Thyroid gland (tissue), 4 donors: ENCODE data around the gene CARD14. TPM values are rescaled to one million over a fixed set of nuclear protein-coding genes. Genes with fewer than 3 reads are reported as not detected.

Source experiments
- DNase-seq, 2 donors: peaks; one replicate each; pipeline ENCODE4 v3.0.0-alpha.2; 2019
- H3K27ac ChIP-seq, 3 donors: fragments of 200-600 bp; sonication (generic); 1 replicate in 2 of 3; 2 replicates in 1 of 3; pipeline ENCODE4 v1.5.1; 2016 to 2019; ENCODE audit warnings: mild to moderate bottlenecking in 1 of 3, moderate library complexity in 1 of 3
- H3K27me3 ChIP-seq: fragments of 200-600 bp; sonication (generic); one replicate; pipeline ENCODE4 v1.5.1; 2019
- H3K36me3 ChIP-seq, 2 donors: fragments of 200-600 bp; sonication (generic); one replicate each; pipeline ENCODE4 v1.5.1; 2016 to 2019
- H3K4me1 ChIP-seq, 2 donors: fragments of 200-600 bp; sonication (generic); one replicate each; pipeline ENCODE4 v1.5.1; 2017 to 2019
- H3K4me3 ChIP-seq, 3 donors: fragments of 200-600 bp; sonication (generic); replicated peaks in 1 of 3; 1 replicate in 2 of 3; 2 replicates in 1 of 3; pipeline ENCODE4 v1.5.1; 2016; ENCODE audit warnings: mild to moderate bottlenecking in 1 of 3
- H3K9me3 ChIP-seq: fragments of 200-600 bp; sonication (generic); one replicate; pipeline ENCODE4 v1.5.1; 2017
- CTCF ChIP-seq, 6 experiments: fragments of 200-600 bp in 3 of 6; fragments of 450-650 bp in 3 of 6; sonication (generic) in 3 of 6; IDR thresholded peaks; one replicate each; pipeline ENCODE4 v1.5.1; 2016 to 2019; ENCODE audit warnings: antibody characterized with exemption in 6 of 6, mild to moderate bottlenecking in 2 of 6, inconsistent platforms in 1 of 6, moderate library complexity in 1 of 6
- POLR2A ChIP-seq, 2 donors: fragments of 450-650 bp; IDR thresholded peaks; one replicate each; pipeline ENCODE4 v1.6.1; 2017; ENCODE audit warnings: antibody characterized with exemption in 2 of 2, mild to moderate bottlenecking in 2 of 2, moderate library complexity in 1 of 2
- WGBS, 2 donors: methylation state at CpG; one replicate each; pipeline ENCODE4 v1.1.5; 2017; 5-methylcytosine and 5-hydroxymethylcytosine counted together
- intact Hi-C: fragments of 100-400 bp; cut with DNase I; formaldehyde crosslinking; loops from one replicate; pipeline ENCODE4 v1.15.1; 2023
- total RNA-seq, 4 donors: library from RNA; depleted of rRNA; stranded (reverse); fragments of >200 nt; gene quantifications; one replicate each; pipeline ENCODE4 v1.2.3, GENCODE V29; 2016

The CARD14 gene
- total RNA-seq, 4 donors from 2014 or later, result 0.34 to 3.9 TPM; not detected in 2

GRCh38 chr17:80220054-80220735, 50.4 kb downstream of the CARD14 start, which contains the start of the genes SGSH and SLC26A11:
TSS of gene SGSH (minus strand) at chr17:80220333. CDS start at chr17:80220313, 20 bp downstream.
TSS of gene SLC26A11 (plus strand) at chr17:80220427. CDS start at chr17:80221561, 1,134 bp downstream.
- TF ChIP-seq POLR2A (IDR thresholded peaks at IDR 0.05) (peak in 1 of 2 donors; percentile 61), CTCF (IDR thresholded peaks at IDR 0.05) (peak in 1 of 6 experiments; percentile 16)
- H3K36me3 ChIP-seq, result peaks cover 4 to 5% of the 10 kb centered on the region in 2 donors
- 0 to 1% methylated on average over 15 to 28 of the region's 77 CpGs for WGBS, 2 donors
- H3K9me3 ChIP-seq, result no peaks in the 10 kb centered on the region
- intact Hi-C loops, result loop anchor here (5.0 kb wide), 1 partner anchor 42 kb away; the partner anchor contains the start of gene RNF213
- peak; percentile 85 for DNase-seq
- H3K4me1 ChIP-seq, result peaks cover 18 to 21% of the 10 kb centered on the region in 2 donors
- H3K4me3 ChIP-seq, result peak within 1 kb of the TSS; percentile 93 to 100 (median 93)
- H3K27me3 ChIP-seq, result no peaks in the 10 kb centered on the region
- peak within 1 kb of the TSS; percentile 82 to 95 (median 89) for H3K27ac ChIP-seq

- Histone ChIP-seq H3K4me3 (peak overlapping the region; percentile 93 to 100 (median 93)), H3K27ac (peak overlapping the region; percentile 82 to 95 (median 89)), H3K4me1 (peaks cover 18 to 21% of the 10 kb centered on the region in 2 donors), H3K36me3 (peaks cover 0 to 5% of the 10 kb centered on the region in 2 donors), H3K27me3 (no peaks in the 10 kb centered on the region), H3K9me3 (no peaks in the 10 kb centered on the region)
- intact Hi-C loops, result loop anchor here (5.0 kb wide), 1 partner anchor 42 kb away; the partner anchor contains the start of gene RNF213
- DNase-seq, result peak; percentile 54 to 66
- no peak for TF ChIP-seq CTCF (IDR thresholded peaks at IDR 0.05)
- peak in 1 of 2 donors; percentile 6 for TF ChIP-seq POLR2A (IDR thresholded peaks at IDR 0.05)
- 7 to 15% methylated on average over 9 of the region's 41 CpGs for WGBS, 2 donors
These were observed 50.9 kb downstream of the CARD14 start for GRCh38 chr17:80220736-80221215.

GRCh38 chr17:80221351-80222105, 51.7 kb downstream of the CARD14 start:
- Histone ChIP-seq H3K9me3 (no peaks in the 10 kb centered on the region), H3K36me3 (peaks cover 0 to 5% of the 10 kb centered on the region in 2 donors), H3K27me3 (no peaks in the 10 kb centered on the region), H3K4me1 (peaks cover 18 to 21% of the 10 kb centered on the region in 2 donors), H3K4me3 (peak overlapping the region; percentile 93 to 100 (median 93)), H3K27ac (peak overlapping the region in 1 of 3 donors; percentile 95)
- TF ChIP-seq POLR2A (IDR thresholded peaks at IDR 0.05) (no peak), CTCF (IDR thresholded peaks at IDR 0.05) (no peak)
- 72 to 73% methylated on average over 13 of the region's 29 CpGs for WGBS, 2 donors
- DNase-seq, result peak in 1 of 2 donors; percentile 10
- intact Hi-C loops, result loop anchor here (5.0 kb wide), 1 partner anchor 41 kb away; the partner anchor contains the start of gene RNF213

GRCh38 chr17:80222376-80223141, 52.7 kb downstream of the CARD14 start:
- WGBS, 2 donors, result 91 to 93% methylated on average over 17 to 18 of the region's 18 CpGs
- DNase-seq, result no peak
- no peak overlapping the region for H3K4me3 ChIP-seq
- no peak overlapping the region for H3K27ac ChIP-seq
- H3K9me3 ChIP-seq, result no peaks in the 10 kb centered on the region
- peaks cover 3 to 5% of the 10 kb centered on the region in 2 donors for H3K36me3 ChIP-seq
- peaks cover 18 to 21% of the 10 kb centered on the region in 2 donors for H3K4me1 ChIP-seq
- H3K27me3 ChIP-seq, result no peaks in the 10 kb centered on the region
- intact Hi-C loops, result loop anchor here (5.0 kb wide), 1 partner anchor 40 kb away; the partner anchor contains the start of gene RNF213
- TF ChIP-seq POLR2A (IDR thresholded peaks at IDR 0.05), result no peak
- no peak for TF ChIP-seq CTCF (IDR thresholded peaks at IDR 0.05)
